GM18520 (cell line): ENCODE data around the gene MDH1.

Experiments used
- ATAC-seq: cut with Tn5 transposase; IDR thresholded peaks from one replicate; pipeline ENCODE4 v1.9.1; 2021; ENCODE audit not compliant: unreplicated experiment

Gene MDH1

DNA sequence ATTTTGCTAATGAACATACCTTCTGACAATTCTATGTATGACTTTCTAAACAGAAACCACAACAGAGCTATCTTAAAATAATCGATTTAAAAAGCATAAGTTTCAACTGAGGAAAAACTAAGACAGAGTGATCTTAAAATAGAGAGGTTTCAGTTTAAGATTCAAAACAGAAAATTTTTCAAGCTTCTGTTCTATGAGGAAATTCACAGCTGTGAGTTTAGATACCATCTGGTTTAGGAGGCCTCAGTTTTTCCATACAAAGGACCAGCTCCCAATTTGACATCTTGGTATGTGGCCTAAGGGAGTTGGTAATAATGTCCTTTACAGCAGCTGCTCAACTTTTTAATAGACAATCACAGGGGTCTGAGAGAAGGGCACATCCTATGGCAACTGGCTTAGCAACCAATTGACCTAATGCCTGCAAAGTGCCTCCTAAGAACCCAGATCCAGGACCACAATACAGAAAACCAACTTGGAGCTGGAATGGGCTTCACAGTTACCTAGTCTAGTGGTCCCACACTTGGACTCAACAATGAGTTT, 39.7 kb downstream of the MDH1 start:
- no peak for ATAC-seq

GRCh38 chr2:63631501-63631900, 42.7 kb downstream of the MDH1 start:
- ATAC-seq = no peak

DNA sequence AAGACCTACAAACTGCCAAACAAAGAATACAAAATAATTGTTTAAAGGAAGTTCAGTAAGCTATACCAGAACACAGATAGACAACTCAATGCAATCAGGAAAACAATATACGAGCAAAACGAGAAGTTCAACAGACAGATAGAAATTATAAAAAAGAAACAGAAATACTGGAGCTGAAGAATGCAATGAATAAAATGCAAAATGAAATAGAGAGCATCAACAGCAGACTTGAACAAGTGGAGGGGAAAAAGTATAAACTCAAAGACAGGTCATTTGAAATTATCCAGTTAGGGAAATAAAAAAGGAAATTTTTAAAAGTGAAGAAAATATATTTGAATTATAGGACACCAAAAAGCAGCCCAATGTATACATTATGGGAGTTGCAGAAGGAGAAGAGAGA, 43.6 kb downstream of the MDH1 start:
- ATAC-seq = no peak

- ATAC-seq = no peak
These were observed 50.6 kb downstream of the MDH1 start for GRCh38 chr2:63639344-63639743.

- no peak for ATAC-seq
These were observed 54.2 kb downstream of the MDH1 start for GRCh38 chr2:63642946-63643345.

DNA sequence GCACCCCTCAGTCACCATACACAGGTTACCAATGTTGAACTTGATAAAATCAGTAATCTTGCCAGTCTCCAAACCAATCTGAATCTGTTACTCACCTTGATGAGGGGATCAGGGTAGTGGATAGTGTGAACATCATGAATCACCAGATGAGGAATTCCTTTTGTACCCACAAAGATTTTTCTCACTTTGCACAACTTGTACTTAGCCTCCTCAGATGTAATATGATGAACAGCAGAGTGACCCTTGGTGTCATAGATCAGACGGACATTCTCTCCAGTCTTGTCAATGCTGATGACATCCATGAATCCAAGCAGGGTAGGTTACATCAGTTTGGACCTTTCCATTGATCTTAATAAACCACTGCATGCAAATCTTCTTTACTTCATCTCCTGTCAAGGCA, 54.7 kb downstream of the MDH1 start:
- ATAC-seq = no peak

DNA sequence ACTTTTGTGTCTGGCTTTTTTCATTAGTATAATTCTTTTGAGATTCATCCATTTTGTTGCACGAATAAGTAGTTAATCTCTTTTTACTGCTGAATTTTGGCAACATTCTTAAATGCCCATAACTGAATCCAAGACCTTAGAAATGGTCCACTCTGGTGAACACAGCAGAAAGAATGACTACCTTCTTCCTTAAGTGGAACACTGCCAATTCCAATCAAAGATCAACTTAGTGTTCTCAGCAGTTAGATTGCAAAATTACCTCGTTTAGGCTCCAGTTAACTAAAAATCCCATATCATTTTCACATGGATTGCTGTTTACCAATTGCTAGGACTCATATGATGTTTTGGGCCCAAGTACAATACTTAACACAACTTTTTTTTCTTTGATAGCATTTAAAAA, 59.9 kb downstream of the MDH1 start:
- ATAC-seq = no peak

GRCh38 chr2:63649829-63650228, 61.1 kb downstream of the MDH1 start:
- ATAC-seq = no peak

DNA sequence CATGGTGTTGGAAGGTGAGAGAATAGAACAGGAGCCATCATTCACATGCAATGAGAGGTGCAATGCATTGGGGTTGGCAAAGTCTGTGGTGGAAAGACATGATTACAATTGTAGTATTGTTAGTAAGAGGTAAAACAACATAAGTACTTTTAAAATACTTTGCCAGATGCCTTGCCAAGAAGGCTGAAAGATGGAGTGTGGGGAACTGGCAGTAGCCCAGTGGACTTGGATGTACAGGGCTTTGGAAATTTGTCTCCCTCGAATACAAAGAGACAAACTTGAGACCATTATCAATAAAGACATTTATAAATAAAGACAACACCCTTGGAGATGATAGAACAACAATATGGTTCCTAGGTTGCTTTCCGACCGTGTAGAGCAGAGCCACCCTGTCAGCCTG, 62.0 kb downstream of the MDH1 start:
- no peak for ATAC-seq

DNA sequence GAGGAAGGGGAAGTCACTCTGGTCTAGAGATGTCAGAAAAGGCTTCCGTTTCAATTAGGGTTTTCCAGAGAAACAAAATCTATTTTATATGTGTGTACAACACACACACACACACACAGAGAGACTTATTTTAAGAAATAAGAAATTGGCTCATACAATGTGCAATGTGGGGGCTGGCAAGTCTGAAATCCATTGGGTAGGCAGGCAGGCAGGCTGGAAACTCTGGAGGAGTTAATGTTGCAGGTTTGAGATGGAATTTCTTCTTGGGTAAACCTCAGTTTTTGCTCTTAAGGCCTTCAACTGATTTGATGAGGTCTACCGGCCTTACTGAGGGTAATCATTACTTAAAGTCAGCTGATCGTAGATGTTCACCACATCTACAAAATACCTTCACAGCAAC, 62.6 kb downstream of the MDH1 start:
- no peak for ATAC-seq

- ATAC-seq = no peak
These were observed 63.3 kb downstream of the MDH1 start for GRCh38 chr2:63651861-63652651.

GRCh38 chr2:63652652-63652985, 63.9 kb downstream of the MDH1 start:
- no peak for ATAC-seq

DNA sequence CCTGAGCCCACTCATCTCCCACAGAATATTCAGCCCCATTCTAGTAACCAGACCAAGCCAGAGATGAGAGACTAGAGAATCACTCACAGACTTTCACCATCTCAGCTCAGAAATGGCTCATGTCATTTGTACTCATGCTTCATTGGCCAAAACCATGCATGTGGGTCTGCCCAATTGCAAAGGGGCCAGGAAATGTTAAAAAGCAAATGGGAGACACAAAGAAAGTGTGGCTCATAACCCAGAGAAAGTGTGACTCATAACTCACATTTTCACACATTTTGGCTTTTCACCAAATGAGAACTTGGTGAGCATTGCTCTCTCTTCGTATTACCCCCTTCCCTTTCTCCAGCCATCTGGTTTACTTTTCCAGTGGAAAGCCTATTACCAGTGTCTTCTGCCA, 66.2 kb downstream of the MDH1 start:
- ATAC-seq = peak; percentile 63
